ENCODE measurements around the gene S100A1.

The S100A1 gene

GRCh38 chr1:153610811-153611301 is 17.4 kb upstream of the S100A1 start:
- no peak for DNase-seq (ENCODE audit: low read depth, low spot score)

GRCh38 chr1:153611356-153611755 is 16.9 kb upstream of the S100A1 start:
- DNase-seq (ENCODE audit: low read depth, low spot score): no peak

- no peak for DNase-seq (ENCODE audit: low read depth, low spot score)
Observed at GRCh38 chr1:153612111-153612754, 16.0 kb upstream of the S100A1 start.

GRCh38 chr1:153612755-153613331 is 15.4 kb upstream of the S100A1 start, which contains the start of gene S100A16:
S100A16 (minus strand) TSS chr1:153613137; CDS start chr1:153608151, 4,986 bp downstream.
- peak; percentile 50 for DNase-seq (ENCODE audit: low read depth, low spot score)

GRCh38 chr1:153613406-153613805 is 14.8 kb upstream of the S100A1 start:
- DNase-seq (ENCODE audit: low read depth, low spot score): no peak

- DNase-seq (ENCODE audit: low read depth, low spot score): no peak
Observed at GRCh38 chr1:153614189-153614900, 13.9 kb upstream of the S100A1 start.

GRCh38 chr1:153614906-153615305 is 13.3 kb upstream of the S100A1 start:
- no peak for DNase-seq (ENCODE audit: low read depth, low spot score)

- DNase-seq (ENCODE audit: low read depth, low spot score): no peak
Observed at GRCh38 chr1:153615406-153615805, 12.8 kb upstream of the S100A1 start.

- DNase-seq (ENCODE audit: low read depth, low spot score): no peak
Observed at GRCh38 chr1:153616144-153616916, 11.9 kb upstream of the S100A1 start, which contains the start of gene S100A14. S100A14 (minus strand) TSS chr1:153616325; CDS start chr1:153615858, 467 bp downstream.

GRCh38 chr1:153616917-153617311 is 11.3 kb upstream of the S100A1 start:
- DNase-seq (ENCODE audit: low read depth, low spot score): no peak

GRCh38 chr1:153617663-153618062 is 10.6 kb upstream of the S100A1 start:
- DNase-seq (ENCODE audit: low read depth, low spot score): peak; percentile 59

- DNase-seq (ENCODE audit: low read depth, low spot score): no peak
Observed at GRCh38 chr1:153619171-153619570, 9.1 kb upstream of the S100A1 start.

- peak; percentile 72 for DNase-seq (ENCODE audit: low read depth, low spot score)
Observed at GRCh38 chr1:153623101-153623500, 5.1 kb upstream of the S100A1 start.

- DNase-seq (ENCODE audit: low read depth, low spot score): no peak
Observed at GRCh38 chr1:153624965-153625611, 3.1 kb upstream of the S100A1 start.

- DNase-seq (ENCODE audit: low read depth, low spot score): no peak
Observed at GRCh38 chr1:153626477-153626903, 1.7 kb upstream of the S100A1 start.

GRCh38 chr1:153626904-153627714 is 1.1 kb upstream of the S100A1 start, which contains the start of gene S100A13:
S100A13 (minus strand) TSS chr1:153627505; CDS start chr1:153626472, 1,033 bp downstream.
- DNase-seq (ENCODE audit: low read depth, low spot score): peak; percentile 99

GRCh38 chr1:153628638-153629342 is 556 bp downstream of the S100A1 start:
- DNase-seq (ENCODE audit: low read depth, low spot score): no peak

- no peak for DNase-seq (ENCODE audit: low read depth, low spot score)
Observed at GRCh38 chr1:153629343-153629665, 1.1 kb downstream of the S100A1 start.

- DNase-seq (ENCODE audit: low read depth, low spot score): no peak
Observed at GRCh38 chr1:153629971-153630370, 1.7 kb downstream of the S100A1 start.

GRCh38 chr1:153630384-153630783 is 2.1 kb downstream of the S100A1 start:
- DNase-seq (ENCODE audit: low read depth, low spot score): no peak
